ENCODE measurements around the gene NRBF2. TPM values are rescaled to one million over a fixed set of nuclear protein-coding genes. Genes with fewer than 3 reads are reported as not detected.

The NRBF2 gene
- total and polyA plus RNA-seq, 4 donors: 13.7 to 31.8 (median 22.3) TPM

DNA sequence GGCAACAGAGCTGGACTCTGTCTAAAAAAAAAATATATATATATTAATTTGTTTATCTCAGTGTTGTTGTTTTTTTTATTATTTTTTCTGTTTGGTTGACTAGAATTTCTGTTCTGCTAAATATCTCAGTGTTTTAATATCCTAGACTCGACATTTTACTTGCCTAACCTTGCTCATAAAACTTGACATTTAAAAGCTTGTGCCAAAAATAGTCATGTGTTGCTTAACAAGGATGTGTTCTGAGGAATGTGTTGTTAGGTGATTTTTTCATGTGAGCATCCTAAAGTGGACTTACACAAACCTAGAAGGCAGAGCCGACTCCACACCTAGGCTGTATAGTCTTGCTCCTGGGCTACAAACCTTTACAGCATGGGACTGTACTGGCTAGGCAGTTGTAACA, 23.1 kb downstream of the NRBF2 start:
- Histone ChIP-seq H3K9ac (ENCODE audit: low read depth in 1 of 2, low read length in 2 of 2) (no peak overlapping the region), H3K27me3 (ENCODE audit: control insufficient read depth in 4 of 4, insufficient read depth in 4 of 4, low read length in 3 of 4) (no peaks in the 10 kb centered on the region), H3K36me3 (ENCODE audit: control insufficient read depth in 4 of 4, insufficient read depth in 3 of 4, low read depth in 1 of 4, low read length in 3 of 4) (peaks cover 3 to 34% (median 18%) of the 10 kb centered on the region in 4 donors), H3K4me1 (ENCODE audit: control insufficient read depth in 4 of 4, insufficient read depth in 4 of 4, low read length in 3 of 4) (peaks cover 0 to 6% (median 1%) of the 10 kb centered on the region in 4 donors), H3K9me3 (ENCODE audit: control insufficient read depth in 4 of 4, low read length in 3 of 4) (no peaks in the 10 kb centered on the region), H3K27ac (ENCODE audit: low read depth in 1 of 2, low read length in 2 of 2) (no peak overlapping the region), H3K4me3 (ENCODE audit: low read depth in 1 of 3, low read length in 3 of 3) (no peak overlapping the region)
- 87% methylated on average over 2 of the region's 2 CpGs for WGBS
- no peak for DNase-seq (ENCODE audit: low spot score)
- TF ChIP-seq TAF1 (conservative IDR thresholded peaks at IDR 0.05): no peak

DNA sequence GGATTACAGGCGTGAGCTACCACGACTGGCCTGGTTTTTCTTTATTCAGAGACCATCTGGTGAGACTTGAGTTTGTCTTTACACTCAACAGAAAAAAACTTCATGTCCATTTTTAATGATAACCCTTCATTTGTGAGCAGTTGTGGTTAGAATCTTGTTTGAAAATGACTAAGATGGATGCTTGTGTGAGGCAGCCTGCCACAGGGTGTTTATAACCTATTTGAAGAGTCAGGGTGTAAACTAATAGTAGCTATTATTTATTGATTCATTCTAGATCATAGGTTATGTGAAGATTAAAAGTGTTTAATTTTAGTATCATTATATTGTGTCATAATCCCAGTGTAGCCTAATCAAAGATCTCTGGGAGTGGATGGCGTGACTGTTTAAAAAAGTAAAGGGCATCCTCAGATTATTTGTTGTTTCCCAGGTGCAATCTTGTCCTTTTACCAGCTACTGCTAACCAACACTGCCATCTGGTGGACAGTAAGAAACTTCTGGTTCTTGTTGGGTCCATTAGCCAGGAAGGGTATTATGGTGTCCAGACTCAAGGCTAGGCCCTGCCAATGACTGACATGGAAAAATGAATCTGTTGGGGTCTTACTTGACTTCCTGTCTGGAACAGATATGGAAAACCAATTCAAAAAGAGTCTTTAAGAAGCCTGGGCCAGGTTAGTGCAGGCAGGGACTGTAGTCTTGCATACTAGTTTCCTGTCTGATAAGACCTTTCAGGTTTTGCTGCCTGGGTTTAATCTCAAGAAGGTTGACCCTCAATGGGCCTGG, 24.9 kb downstream of the NRBF2 start:
- TF ChIP-seq, protein P1, sequence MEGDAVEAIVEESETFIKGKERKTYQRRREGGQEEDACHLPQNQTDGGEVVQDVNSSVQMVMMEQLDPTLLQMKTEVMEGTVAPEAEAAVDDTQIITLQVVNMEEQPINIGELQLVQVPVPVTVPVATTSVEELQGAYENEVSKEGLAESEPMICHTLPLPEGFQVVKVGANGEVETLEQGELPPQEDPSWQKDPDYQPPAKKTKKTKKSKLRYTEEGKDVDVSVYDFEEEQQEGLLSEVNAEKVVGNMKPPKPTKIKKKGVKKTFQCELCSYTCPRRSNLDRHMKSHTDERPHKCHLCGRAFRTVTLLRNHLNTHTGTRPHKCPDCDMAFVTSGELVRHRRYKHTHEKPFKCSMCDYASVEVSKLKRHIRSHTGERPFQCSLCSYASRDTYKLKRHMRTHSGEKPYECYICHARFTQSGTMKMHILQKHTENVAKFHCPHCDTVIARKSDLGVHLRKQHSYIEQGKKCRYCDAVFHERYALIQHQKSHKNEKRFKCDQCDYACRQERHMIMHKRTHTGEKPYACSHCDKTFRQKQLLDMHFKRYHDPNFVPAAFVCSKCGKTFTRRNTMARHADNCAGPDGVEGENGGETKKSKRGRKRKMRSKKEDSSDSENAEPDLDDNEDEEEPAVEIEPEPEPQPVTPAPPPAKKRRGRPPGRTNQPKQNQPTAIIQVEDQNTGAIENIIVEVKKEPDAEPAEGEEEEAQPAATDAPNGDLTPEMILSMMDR (IDR thresholded peaks at IDR 0.05; ENCODE audit: low read depth, low read length, missing input control): peak; percentile 76
- TF ChIP-seq RAD21 (IDR thresholded peaks at IDR 0.05) (peak; percentile 98 to 99), SP1 (IDR thresholded peaks at IDR 0.05) (no peak)
- Histone ChIP-seq H3K36me3 (ENCODE audit: control insufficient read depth in 4 of 4, insufficient read depth in 3 of 4, low read depth in 1 of 4, low read length in 3 of 4) (peaks cover 0 to 21% (median 14%) of the 10 kb centered on the region in 4 donors), H3K27me3 (ENCODE audit: control insufficient read depth in 4 of 4, insufficient read depth in 4 of 4, low read length in 3 of 4) (no peaks in the 10 kb centered on the region), H3K27ac (ENCODE audit: low read depth in 1 of 2, low read length in 2 of 2) (peak overlapping the region in 1 of 2 donors; percentile 48), H3K4me3 (ENCODE audit: low read depth in 1 of 3, low read length in 3 of 3) (no peak overlapping the region), H3K4me1 (ENCODE audit: control insufficient read depth in 4 of 4, insufficient read depth in 4 of 4, low read length in 3 of 4) (peaks cover 0 to 6% (median 1%) of the 10 kb centered on the region in 4 donors), H3K9me3 (ENCODE audit: control insufficient read depth in 4 of 4, low read length in 3 of 4) (no peaks in the 10 kb centered on the region), H3K9ac (ENCODE audit: low read depth in 1 of 2, low read length in 2 of 2) (no peak overlapping the region)
- DNase-seq (ENCODE audit: low spot score): no peak
- WGBS: 64% methylated on average over 3 of the region's 3 CpGs

DNA sequence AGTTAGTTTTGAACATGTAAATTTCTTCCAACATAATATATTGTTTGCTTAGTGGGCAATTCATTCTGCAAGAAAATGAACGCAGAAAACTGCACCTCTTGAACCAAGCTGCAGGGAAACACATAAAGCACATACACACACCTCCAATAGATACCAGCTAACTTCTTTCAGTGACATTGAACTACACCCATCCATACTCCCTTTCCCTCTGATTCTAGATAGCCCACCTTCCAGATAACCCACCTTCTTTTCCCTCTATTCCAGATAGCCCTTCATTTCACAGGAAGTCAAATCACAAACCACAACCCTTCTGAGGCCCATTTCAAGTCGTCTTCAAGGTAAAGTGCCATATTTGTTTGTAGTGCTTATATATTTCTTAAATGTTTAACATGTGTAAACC, 28.5 kb downstream of the NRBF2 start:
- Histone ChIP-seq H3K27me3 (ENCODE audit: control insufficient read depth in 4 of 4, insufficient read depth in 4 of 4, low read length in 3 of 4) (no peaks in the 10 kb centered on the region), H3K36me3 (ENCODE audit: control insufficient read depth in 4 of 4, insufficient read depth in 3 of 4, low read depth in 1 of 4, low read length in 3 of 4) (peaks cover under 1 to 4% (median 2%) of the 10 kb centered on the region in 4 donors), H3K4me1 (ENCODE audit: control insufficient read depth in 4 of 4, insufficient read depth in 4 of 4, low read length in 3 of 4) (peaks cover 6 to 16% (median 9%) of the 10 kb centered on the region in 4 donors), H3K27ac (ENCODE audit: low read depth in 1 of 2, low read length in 2 of 2) (no peak overlapping the region), H3K9ac (ENCODE audit: low read depth in 1 of 2, low read length in 2 of 2) (no peak overlapping the region), H3K9me3 (ENCODE audit: control insufficient read depth in 4 of 4, low read length in 3 of 4) (no peaks in the 10 kb centered on the region), H3K4me3 (ENCODE audit: low read depth in 1 of 3, low read length in 3 of 3) (no peak overlapping the region)
- WGBS: 66% methylated on average over 2 of the region's 2 CpGs
- DNase-seq (ENCODE audit: low spot score): no peak
- TF ChIP-seq, protein P1 (IDR thresholded peaks at IDR 0.05; ENCODE audit: low read depth, low read length, missing input control): no peak
- TF ChIP-seq JUND (IDR thresholded peaks at IDR 0.05): no peak
- TF ChIP-seq HNF4A (conservative IDR thresholded peaks at IDR 0.05): no peak
- no peak for TF ChIP-seq TAF1 (conservative IDR thresholded peaks at IDR 0.05)
- TF ChIP-seq EGR1 (IDR thresholded peaks at IDR 0.05; ENCODE audit: low read depth in 2 of 2): no peak
- TF ChIP-seq, protein P2, sequence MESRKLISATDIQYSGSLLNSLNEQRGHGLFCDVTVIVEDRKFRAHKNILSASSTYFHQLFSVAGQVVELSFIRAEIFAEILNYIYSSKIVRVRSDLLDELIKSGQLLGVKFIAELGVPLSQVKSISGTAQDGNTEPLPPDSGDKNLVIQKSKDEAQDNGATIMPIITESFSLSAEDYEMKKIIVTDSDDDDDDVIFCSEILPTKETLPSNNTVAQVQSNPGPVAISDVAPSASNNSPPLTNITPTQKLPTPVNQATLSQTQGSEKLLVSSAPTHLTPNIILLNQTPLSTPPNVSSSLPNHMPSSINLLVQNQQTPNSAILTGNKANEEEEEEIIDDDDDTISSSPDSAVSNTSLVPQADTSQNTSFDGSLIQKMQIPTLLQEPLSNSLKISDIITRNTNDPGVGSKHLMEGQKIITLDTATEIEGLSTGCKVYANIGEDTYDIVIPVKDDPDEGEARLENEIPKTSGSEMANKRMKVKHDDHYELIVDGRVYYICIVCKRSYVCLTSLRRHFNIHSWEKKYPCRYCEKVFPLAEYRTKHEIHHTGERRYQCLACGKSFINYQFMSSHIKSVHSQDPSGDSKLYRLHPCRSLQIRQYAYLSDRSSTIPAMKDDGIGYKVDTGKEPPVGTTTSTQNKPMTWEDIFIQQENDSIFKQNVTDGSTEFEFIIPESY (IDR thresholded peaks at IDR 0.05): no peak
- TF ChIP-seq RXRA (IDR thresholded peaks at IDR 0.05): no peak
- TF ChIP-seq RAD21 (IDR thresholded peaks at IDR 0.05): no peak
- TF ChIP-seq GABPA (IDR thresholded peaks at IDR 0.05 in 1 of 2, conservative IDR thresholded peaks at IDR 0.05 in 1 of 2): no peak
- TF ChIP-seq, protein P3, sequence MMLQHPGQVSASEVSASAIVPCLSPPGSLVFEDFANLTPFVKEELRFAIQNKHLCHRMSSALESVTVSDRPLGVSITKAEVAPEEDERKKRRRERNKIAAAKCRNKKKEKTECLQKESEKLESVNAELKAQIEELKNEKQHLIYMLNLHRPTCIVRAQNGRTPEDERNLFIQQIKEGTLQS (IDR thresholded peaks at IDR 0.05): no peak

Measured in liver (tissue), 9 donors.